ENCODE results near the gene RALGAPA2. TPM values are rescaled to one million over a fixed set of nuclear protein-coding genes. Genes with fewer than 3 reads are reported as not detected.
"Not testable (repeated sequence)": the region's sequence is repeated elsewhere in the genome, so short reads cannot be mapped to it uniquely, and the experiment has no call there.

The RALGAPA2 gene
- total RNA-seq, 1 donor from 2014 or later, result 28.1 TPM

- Mint-ChIP-seq H3K9me3 (no peaks in the 10 kb centered on the region), H3K27me3 (no peaks in the 10 kb centered on the region), H3K4me1 (ENCODE audit: unreplicated experiment) (peaks cover 10% of the 10 kb centered on the region), H3K36me3 (no peaks in the 10 kb centered on the region), H3K27ac (no peak overlapping the region), H3K4me3 (no peak overlapping the region)
- TF ChIP-seq CTCF (conservative IDR thresholded peaks at IDR 0.05), result no peak
- DNase-seq (ENCODE audit: extremely low spot score, unreplicated experiment), result no peak
Observed at GRCh38 chr20:20547876-20548266, 164.6 kb downstream of the RALGAPA2 start.

GRCh38 chr20:20547221-20547875 is 165.1 kb downstream of the RALGAPA2 start:
- TF ChIP-seq CTCF (conservative IDR thresholded peaks at IDR 0.05), result no peak
- DNase-seq (ENCODE audit: extremely low spot score, unreplicated experiment), result no peak
- Mint-ChIP-seq H3K27ac (peak overlapping the region; percentile 79), H3K4me1 (ENCODE audit: unreplicated experiment) (peaks cover 10% of the 10 kb centered on the region), H3K9me3 (no peaks in the 10 kb centered on the region), H3K27me3 (no peaks in the 10 kb centered on the region), H3K36me3 (no peaks in the 10 kb centered on the region), H3K4me3 (no peak overlapping the region)

- DNase-seq (ENCODE audit: extremely low spot score, unreplicated experiment), result no peak
- no peaks in the 10 kb centered on the region for H3K27me3 Mint-ChIP-seq
- H3K27ac Mint-ChIP-seq, result peak overlapping the region; percentile 79
- peaks cover 10% of the 10 kb centered on the region for H3K4me1 Mint-ChIP-seq (ENCODE audit: unreplicated experiment)
- no peak overlapping the region for H3K4me3 Mint-ChIP-seq
- peaks cover 6% of the 10 kb centered on the region for H3K36me3 Mint-ChIP-seq
- no peak for TF ChIP-seq CTCF (conservative IDR thresholded peaks at IDR 0.05)
- no peaks in the 10 kb centered on the region for H3K9me3 Mint-ChIP-seq
Observed at GRCh38 chr20:20546402-20546801, 166.0 kb downstream of the RALGAPA2 start.

- H3K9me3 Mint-ChIP-seq; H3K4me1 Mint-ChIP-seq (ENCODE audit: unreplicated experiment); H3K27ac Mint-ChIP-seq; H3K4me3 Mint-ChIP-seq; DNase-seq (ENCODE audit: extremely low spot score, unreplicated experiment); H3K27me3 Mint-ChIP-seq; H3K36me3 Mint-ChIP-seq: not testable (repeated sequence)
Observed at GRCh38 chr20:20543348-20543747, 169.1 kb downstream of the RALGAPA2 start.

- Mint-ChIP-seq H3K4me3 (no peak overlapping the region), H3K36me3 (no peaks in the 10 kb centered on the region), H3K4me1 (ENCODE audit: unreplicated experiment) (no peaks in the 10 kb centered on the region), H3K27me3 (no peaks in the 10 kb centered on the region), H3K9me3 (no peaks in the 10 kb centered on the region), H3K27ac (no peak overlapping the region)
- TF ChIP-seq CTCF (conservative IDR thresholded peaks at IDR 0.05), result no peak
- no peak for DNase-seq (ENCODE audit: extremely low spot score, unreplicated experiment)
Observed at GRCh38 chr20:20536240-20536933, 176.1 kb downstream of the RALGAPA2 start.

GRCh38 chr20:20535051-20535450 is 177.4 kb downstream of the RALGAPA2 start:
- Mint-ChIP-seq H3K9me3 (no peaks in the 10 kb centered on the region), H3K27me3 (no peaks in the 10 kb centered on the region), H3K4me1 (ENCODE audit: unreplicated experiment) (no peaks in the 10 kb centered on the region), H3K36me3 (no peaks in the 10 kb centered on the region), H3K4me3 (no peak overlapping the region), H3K27ac (no peak overlapping the region)
- TF ChIP-seq CTCF (conservative IDR thresholded peaks at IDR 0.05), result no peak
- DNase-seq (ENCODE audit: extremely low spot score, unreplicated experiment), result no peak

All from type B pancreatic cell (in vitro differentiated cells).